Activated CD4-positive, alpha-beta T cell treated with anti-CD3 and anti-CD28 coated beads, Interleukin-2, amount 50 U/mL, for 1 hour (primary cell): Measurements from ENCODE around the gene ADAMTS12.

Experiments used
- DNase-seq: peaks from one replicate; pipeline ENCODE4 v3.0.0-alpha.2; 2020

Gene ADAMTS12

GRCh38 chr5:33842456-33842855 lies 49.3 kb downstream of the ADAMTS12 start:
- no peak for DNase-seq

DNA sequence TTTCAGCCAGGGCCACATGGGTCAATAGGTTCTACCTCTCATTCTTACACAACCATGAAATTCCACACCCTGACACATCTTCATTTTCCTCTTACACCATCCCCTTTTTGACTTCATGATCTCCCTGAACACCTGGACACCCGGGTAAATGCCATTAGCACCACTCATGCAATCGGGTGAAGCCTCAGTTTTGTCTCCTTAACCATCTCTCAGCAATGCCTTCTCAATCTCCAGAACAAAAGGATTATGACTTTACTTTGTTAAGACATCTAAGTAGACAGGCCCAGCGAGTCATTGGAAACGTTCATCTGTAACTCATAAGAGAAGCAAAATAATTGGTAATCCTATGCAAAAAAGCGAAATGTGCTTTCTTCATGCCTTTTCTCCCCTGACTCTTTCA lies 49.9 kb downstream of the ADAMTS12 start:
- no peak for DNase-seq

DNA sequence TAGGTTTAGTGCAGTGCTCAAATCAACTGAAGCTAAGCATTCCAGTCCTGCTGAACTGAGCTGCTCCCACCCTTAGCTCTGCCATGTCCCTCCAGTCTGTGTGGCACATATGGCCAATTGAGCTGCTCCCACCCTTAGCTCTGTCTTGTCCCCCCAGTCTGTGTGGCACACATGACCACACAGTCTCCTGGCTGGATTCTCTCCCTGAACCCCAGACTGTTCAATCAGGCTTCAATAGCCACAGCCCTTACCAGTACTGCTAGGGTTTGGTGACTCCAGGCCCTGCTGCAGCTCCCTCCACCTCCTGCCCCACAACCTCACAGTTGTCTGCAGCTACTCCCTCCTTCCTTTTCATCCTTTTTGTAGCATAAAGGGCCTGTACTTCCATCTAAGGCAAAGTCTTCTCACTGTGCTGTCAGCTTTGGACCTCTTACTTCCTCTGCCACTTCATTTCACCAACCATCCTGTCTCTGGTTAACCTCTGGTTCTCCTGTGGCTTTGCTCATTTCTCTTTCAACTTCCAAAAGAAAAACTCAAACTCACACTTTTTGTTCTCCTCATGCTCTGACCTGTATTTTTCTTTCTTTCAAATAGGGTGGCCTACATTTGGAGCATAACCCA lies 50.8 kb downstream of the ADAMTS12 start:
- DNase-seq, result no peak

GRCh38 chr5:33837301-33837700 lies 54.5 kb downstream of the ADAMTS12 start:
- DNase-seq, result no peak

DNA sequence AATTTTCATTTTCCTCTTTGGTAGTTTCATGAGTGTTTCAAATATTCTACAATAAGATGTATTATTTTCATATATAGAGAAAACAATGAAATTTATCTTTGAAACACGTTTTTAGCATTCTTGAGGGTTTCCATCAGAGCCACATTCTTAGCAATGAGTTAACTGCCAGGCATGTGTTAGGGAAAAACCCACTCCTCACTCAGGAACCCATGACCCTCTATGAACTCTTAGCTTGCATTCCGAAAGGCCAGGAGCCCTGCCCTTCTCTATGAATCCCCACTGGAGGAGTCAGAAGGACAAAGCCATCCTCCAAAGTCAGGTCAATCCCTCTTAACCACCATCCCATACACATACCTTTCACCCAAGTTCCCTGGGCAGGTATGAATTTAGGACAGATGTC lies 57.5 kb downstream of the ADAMTS12 start:
- no peak for DNase-seq

- DNase-seq, result no peak
These were observed 58.6 kb downstream of the ADAMTS12 start for GRCh38 chr5:33833237-33833575.

GRCh38 chr5:33832404-33833236 lies 59.2 kb downstream of the ADAMTS12 start:
- no peak for DNase-seq

- no peak for DNase-seq
These were observed 60.7 kb downstream of the ADAMTS12 start for GRCh38 chr5:33831041-33831440.

- DNase-seq, result no peak
These were observed 62.4 kb downstream of the ADAMTS12 start for GRCh38 chr5:33829430-33829829.

DNA sequence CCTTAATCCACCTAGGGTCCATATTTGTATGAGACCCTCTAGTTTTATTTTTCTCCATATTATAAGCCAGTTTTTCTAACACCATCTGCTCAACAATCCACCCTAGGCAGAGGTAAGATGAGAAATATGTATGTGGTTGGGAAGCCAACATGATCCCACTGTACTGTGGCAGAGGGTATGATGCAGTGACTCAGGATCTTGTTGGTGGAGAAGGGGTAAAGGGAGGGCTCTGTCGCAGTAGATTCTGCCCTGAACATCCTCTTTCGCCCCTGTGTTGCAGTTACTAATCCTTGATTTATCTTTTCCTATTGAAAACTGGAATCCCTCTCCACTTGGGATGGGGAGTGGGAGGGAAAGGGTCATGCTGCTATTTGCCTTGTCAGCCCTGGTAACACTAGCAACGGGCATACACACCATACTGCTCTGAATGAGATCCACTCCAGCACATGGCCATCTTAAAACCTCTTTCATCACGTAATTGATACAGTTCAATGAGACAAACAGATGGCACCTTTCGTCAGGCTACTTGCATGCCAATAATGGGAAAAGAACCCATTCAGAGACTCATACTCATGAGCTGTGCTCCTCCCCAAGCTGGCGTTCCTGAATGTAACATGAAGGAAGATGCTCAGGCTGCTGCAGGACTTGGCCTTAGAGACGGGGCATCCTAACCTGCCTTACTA lies 63.0 kb downstream of the ADAMTS12 start:
- DNase-seq, result no peak

- no peak for DNase-seq
These were observed 63.9 kb downstream of the ADAMTS12 start for GRCh38 chr5:33827885-33828284.

- DNase-seq, result no peak
These were observed 64.6 kb downstream of the ADAMTS12 start for GRCh38 chr5:33827018-33827707.

- DNase-seq, result no peak
These were observed 67.1 kb downstream of the ADAMTS12 start for GRCh38 chr5:33824516-33825195.

GRCh38 chr5:33817301-33817700 lies 74.5 kb downstream of the ADAMTS12 start:
- no peak for DNase-seq

DNA sequence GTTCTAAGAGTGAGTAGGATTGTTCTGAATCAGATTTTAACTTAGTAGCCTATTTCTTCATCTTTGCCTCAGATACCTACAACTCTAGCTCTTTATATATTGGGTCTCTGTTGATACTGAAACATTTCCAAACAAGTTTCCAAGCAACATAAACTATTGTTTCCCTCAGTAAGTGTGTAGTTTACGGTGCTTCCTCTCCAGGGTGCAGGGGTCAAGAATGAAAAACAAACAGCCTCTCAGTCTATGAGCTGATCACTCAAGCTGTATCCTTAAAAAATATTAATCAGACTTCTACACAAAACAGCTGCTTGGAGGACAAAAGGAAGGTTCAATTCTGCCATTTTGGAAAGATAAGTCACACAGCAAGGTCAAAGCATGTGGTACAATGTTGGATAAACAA lies 75.0 kb downstream of the ADAMTS12 start:
- no peak for DNase-seq

DNA sequence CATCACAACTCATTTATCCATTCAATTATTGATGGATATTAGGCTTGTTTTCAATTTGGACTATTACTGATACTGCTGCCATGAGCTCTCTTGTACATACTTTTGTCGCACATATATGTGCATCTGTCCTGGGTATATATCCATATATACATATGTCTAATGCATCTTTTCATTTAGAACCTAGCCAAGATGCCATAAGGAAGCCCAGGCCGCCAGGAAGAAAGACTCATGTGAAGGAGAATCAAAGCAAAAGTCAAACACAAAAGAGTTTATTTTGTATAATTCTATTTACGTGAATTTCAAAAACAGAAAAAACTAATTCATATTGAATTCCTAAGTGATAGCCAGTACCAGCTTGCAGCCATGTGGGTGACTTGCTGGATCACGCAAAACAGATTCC lies 79.0 kb downstream of the ADAMTS12 start:
- no peak for DNase-seq

- DNase-seq, result no peak
These were observed 81.2 kb downstream of the ADAMTS12 start for GRCh38 chr5:33810491-33811120.

GRCh38 chr5:33809936-33810335 lies 81.9 kb downstream of the ADAMTS12 start:
- DNase-seq, result no peak

- DNase-seq, result no peak
These were observed 83.1 kb downstream of the ADAMTS12 start for GRCh38 chr5:33808699-33809098.

DNA sequence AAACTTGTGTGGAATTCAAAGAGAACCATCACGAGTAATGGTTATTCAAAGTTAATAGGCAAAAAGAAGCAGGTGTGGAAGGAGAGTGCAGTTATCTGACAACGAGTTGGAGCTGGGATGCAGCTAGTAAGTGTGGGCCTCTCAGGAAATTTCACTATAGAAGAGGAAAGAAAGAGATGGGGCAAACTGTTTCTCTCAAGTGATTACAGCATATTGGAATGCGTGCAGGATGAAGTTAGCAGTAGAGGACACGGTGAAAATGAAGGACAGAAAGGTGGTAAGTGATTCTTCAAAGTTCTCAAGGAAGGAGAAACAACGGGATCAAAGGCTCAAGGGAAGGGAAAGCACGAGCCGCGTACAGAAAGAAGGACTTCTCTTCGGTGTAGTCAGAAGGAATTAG lies 84.0 kb downstream of the ADAMTS12 start:
- DNase-seq, result no peak

- no peak for DNase-seq
These were observed 84.9 kb downstream of the ADAMTS12 start for GRCh38 chr5:33806738-33807442.

DNA sequence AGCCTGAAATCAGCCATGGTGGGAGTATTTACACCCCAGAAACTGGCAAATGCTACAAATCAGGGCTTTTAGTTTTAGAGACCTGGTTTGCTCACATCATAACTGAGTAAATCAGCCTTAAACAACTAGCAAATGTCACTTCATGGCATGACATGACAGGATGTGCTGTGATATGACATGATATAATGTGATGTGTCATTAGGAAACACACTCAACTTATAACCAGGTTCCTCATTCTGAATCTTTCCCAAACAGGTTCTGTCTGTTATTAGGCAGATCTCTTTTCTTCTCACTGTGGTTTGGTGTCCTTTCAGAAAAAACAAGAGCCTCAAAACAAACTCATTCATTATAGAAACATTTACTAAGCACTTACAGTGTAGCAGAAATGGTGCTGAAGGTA lies 90.5 kb downstream of the ADAMTS12 start:
- DNase-seq, result no peak
